NOMO-1 (cell line): ENCODE data around the gene ZNF283.
"Not testable (repeated sequence)": the region's sequence is repeated elsewhere in the genome, so short reads cannot be mapped to it uniquely, and the experiment has no call there.

Experiments
- DNase-seq, 2 experiments: peaks; one replicate each; lab custom pipeline; 2025; ENCODE audit not compliant: unreplicated experiment in 2 of 2; lab: John Stamatoyannopoulos, UW

Gene ZNF283

DNA sequence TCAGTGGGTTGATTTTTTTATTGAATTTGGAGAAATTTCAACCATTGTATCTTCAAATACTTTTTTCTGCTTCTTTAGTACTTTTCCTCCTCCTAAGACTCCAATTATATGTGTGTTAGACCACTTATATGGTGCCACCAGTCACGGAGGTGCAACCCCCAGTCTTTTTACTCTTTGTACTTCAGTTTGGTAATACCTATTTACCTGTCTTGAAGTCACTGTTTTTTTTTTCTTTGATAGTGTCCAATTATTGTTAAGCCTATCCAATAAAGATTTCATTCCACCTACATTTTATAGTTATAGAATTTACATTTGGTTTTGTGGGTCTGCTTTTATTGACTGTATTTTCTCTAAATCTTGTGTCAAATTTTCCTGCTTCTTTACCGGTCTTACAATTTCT, 14.9 kb downstream of the ZNF283 start:
- DNase-seq, result no peak

DNA sequence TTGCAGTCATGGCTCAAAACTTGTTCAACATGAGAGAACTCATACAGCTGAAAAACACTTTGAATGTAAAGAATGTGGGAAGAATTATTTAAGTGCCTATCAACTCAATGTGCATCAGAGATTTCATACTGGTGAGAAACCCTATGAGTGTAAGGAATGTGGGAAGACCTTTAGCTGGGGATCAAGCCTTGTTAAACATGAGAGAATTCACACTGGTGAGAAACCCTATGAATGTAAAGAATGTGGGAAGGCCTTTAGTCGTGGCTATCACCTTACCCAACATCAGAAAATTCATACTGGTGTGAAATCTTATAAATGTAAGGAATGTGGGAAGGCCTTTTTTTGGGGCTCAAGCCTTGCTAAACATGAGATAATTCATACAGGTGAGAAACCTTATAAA, 20.1 kb downstream of the ZNF283 start:
- DNase-seq, result no peak

DNA sequence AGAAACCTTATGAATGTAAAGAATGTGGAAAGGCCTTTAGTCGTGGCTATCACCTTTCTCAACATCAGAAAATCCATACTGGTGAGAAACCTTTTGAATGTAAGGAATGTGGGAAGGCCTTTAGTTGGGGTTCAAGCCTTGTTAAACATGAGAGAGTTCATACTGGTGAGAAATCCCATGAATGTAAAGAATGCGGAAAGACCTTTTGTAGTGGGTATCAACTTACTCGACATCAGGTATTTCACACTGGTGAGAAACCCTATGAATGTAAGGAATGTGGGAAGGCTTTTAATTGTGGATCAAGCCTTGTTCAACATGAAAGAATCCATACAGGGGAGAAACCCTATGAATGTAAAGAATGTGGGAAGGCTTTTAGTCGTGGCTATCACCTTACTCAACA, 20.8 kb downstream of the ZNF283 start:
- DNase-seq, result no peak

DNA sequence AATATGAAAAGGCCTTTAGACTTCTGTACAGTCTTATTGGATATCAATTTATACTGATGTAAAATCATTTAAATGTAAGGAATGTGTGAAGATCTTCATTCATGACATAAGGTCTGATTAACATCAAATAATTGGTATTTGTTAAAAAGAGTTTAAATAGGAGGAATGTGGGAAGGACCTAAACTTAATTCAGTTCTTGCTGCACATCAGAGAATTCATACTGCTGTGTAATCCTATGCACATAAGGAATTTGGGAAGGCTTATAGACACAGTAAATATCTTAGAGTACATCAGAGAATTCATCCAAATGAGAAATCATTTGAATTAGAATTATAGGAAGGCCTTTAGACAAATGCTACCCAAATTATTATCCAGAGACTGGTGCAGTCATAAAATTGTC, 21.7 kb downstream of the ZNF283 start:
- DNase-seq, result no peak

DNA sequence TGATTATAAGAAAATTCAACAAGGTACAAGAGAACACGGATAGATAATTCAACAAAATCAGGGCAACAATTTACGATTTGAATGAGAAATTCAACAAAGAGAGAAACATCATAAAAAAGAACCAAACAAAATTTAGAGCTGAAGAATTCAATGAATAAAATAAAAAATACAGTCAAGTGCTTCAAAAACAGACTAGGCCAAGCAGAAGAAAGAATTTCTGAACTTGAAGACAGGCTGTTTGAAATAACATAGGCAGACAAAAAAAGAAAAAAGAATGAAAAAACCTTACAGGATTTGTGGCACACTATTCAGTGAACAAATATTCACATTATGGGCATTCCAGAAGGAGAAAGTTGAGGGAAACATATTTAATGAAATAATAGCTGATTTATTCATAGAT, 31.1 kb downstream of the ZNF283 start:
- no peak for DNase-seq

DNA sequence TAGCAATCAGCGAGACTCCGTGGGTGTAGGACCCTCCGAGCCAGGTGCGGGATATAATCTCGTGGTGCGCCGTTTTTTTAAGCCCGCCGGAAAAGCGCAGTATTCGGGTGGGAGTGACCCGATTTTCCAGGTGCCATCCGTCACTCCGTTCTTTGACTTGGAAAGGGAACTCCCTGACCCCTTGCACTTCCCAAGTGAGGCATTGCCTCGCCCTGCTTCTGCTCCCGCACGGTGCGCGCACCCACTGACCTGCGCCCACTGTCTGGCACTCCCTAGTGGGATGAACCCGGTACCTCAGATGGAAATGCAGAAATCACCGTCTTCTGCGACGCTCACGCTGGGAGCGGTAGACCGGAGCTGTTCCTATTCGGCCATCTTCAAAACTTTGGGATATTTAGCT, 39.8 kb downstream of the ZNF283 start:
- DNase-seq, result not testable (repeated sequence)

DNA sequence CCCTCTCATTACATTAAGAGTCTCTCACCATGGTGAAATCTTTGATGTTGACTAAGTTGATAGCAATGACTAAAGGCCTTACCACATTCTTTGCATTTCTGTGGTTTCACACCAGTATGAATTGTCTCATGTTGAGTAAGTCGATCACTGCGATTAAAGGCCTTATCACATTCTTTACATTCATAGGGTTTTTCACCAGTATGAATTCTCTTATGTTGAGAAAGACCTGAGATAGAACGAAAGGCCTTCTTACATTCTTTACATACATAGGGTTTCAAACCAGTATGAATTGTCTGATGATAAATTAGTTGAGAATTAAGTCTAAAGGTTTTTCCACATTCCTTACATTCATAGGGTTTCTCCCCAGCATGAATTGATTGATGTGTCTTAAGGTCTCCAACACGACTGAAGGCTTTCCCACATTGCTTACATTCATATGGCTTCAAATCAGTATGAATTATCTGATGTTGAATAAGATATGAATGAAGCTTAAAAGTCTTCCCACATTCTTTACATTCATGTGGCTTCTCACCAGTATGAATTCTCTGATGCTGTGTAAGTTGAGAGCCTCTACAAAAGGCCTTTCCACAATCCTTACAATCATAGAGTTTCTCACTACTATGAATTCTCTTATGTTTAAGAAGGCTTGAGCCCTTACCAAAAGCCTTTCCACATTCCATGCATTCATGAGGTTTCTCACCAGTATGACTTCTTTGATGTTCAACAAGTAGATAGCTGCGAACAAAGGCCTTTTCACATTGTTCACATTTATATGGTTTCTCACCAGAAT, 45.6 kb downstream of the ZNF283 start:
- DNase-seq, result no peak

DNA sequence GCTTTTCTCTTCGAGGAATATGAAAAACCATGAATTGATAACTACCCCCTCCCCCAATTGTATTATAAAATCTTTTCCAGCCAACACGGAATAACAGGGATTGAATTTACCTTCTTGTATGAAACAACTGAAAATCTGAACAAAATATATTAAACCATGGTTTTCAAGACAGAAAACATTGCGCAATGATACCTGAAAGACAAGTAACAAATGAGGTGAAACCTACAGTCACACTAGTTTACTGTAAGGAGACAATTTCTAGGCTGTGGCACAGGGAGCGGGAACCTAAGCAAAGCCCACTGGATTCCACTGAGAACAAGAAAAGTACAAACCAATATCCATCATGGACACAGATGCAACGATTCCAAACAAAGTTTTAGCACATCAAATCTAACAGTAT, 53.4 kb downstream of the ZNF283 start:
- DNase-seq, result no peak

DNA sequence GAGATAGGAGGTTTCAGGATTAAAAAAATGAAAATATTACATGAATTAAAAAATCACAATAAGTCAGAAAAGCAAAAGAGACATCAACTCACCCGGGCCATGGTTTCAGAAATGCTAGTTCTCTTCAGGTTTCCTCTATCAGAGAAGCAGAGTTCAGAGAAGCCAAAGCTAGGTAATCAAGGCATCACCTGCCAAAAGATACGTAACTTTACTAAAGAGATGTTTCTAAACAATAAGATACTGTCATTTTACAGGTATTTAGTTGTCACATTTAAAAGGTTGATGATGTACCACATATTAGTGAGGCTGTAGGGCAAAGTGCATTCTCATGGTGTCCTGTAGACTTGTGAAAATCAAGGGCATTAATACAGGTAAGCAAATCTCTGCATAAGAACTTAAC, 56.7 kb downstream of the ZNF283 start, which contains the start of gene ZNF404:
Gene ZNF404, minus strand, starts transcription at position 101 of the 400 bp plus-strand sequence.
- no peak for DNase-seq

DNA sequence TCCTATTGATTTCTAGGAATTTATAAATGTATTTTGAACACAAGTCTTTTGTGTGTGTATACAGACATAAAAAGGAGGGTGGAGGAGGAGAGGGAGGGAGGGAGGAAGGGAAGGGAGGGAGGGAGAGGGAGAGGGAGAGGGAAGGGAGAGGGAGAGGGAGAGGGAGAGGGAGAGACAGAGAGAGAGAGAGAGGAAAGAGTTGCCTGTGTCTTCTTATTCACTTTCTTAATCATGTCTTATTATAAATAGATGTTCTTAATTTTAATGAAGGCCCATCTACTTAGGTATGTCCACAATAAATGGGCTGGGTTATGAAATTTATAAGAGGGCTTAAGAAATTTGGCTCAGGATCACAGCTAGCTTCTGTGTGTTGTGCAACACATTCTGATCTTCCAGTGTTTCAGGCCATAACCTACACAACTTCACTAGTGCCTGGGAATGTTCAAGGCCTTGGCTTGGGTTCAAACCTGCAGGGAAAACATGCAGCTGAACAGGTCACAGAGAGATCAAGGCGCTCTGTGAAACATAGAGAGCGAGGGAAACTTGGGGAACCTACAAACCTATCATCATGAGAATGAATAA, 68.7 kb downstream of the ZNF283 start:
- DNase-seq, result no peak
